Measurements from ENCODE around the gene MINDY1.

Gene MINDY1

GRCh38 chr1:150963321-150964163 is 43.2 kb downstream of the MINDY1 start:
- DNase-seq = no peak

DNA sequence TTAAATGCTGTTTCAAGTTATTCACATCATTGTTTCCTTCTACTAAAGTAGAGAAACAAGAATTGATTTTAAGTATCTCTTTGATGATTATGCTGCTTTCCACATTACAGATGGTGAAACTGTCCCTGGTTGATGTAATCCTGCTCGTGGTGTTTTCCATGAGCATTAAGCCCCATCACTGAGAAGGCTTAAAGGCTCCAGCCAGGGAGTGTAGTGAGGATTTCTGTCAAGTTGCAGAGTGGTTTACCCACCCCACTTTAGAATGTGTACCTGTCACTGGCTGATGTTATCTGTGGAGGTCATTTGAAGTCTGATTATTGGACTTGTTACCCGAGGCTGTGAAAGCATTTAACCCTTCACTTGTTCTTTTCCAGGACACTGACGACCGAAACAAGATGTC is 44.9 kb downstream of the MINDY1 start:
- no peak for DNase-seq

DNA sequence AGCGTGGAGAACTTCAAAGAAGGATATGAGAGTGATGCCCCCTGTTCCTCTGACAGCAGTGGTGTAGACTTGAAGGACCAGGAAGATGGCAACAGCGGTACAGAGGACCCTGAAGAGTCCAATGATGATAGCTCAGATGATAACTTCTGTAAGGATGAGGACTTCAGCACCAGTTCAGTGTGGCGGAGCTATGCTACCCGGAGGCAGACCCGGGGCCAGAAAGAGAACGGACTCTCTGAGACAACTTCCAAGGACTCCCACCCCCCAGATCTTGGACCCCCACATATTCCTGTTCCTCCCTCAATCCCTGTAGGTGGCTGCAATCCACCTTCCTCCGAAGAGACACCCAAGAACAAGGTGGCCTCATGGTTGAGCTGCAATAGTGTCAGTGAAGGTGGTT is 46.1 kb downstream of the MINDY1 start:
- DNase-seq = no peak

DNA sequence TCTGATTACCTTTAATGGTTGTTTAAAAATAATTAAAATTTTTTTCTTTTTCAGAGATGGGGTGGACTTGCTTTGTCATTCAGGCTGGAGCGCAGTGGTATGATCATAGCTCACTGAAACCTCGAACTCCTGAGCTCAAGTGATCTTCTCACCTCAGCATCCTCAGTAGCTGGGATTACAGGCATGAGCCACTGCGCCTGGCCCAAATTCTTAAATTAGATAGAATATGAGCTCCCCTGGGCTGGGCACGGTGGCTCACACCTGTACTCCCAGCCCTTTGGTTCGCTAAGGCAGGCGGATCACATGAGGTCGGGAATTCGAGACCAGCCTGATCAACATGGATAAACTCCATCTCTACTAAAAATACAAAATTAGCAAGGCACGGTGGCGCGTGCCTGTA is 49.0 kb downstream of the MINDY1 start:
- no peak for DNase-seq

DNA sequence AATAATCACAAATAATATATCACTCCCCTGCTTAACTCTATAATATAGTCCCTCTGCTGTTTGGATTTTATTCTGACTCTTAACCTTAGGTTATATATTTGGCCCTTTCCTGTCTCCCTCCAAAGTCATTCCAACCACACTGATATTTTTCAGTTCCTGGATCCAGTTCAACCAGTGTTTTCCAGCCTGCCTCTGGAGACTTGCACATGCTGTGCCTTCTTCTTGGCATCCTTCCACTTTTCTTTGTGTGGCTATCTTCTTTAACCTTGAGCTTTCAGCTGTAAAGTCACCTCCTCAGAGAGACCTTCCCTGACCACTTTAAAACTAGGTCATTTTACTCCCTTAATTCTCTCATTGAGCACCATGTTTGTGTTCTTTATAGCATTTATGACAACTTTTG is 51.4 kb downstream of the MINDY1 start:
- DNase-seq = no peak

GRCh38 chr1:150954708-150955107 is 52.0 kb downstream of the MINDY1 start:
- DNase-seq = no peak
